Hippocampal formation (tissue), 2 donors: ENCODE results near the gene ABLIM2.
A peak's percentile ranks its signal among the peaks of the same experiment; 100 is the strongest.

ENCODE experiments used
- DNase-seq, 2 donors: peaks; one replicate each; lab custom pipeline; 2025; lab: John Stamatoyannopoulos, UW

Gene ABLIM2

GRCh38 chr4:8028368-8028767 is 130.2 kb downstream of the ABLIM2 start:
- DNase-seq: no peak

DNA sequence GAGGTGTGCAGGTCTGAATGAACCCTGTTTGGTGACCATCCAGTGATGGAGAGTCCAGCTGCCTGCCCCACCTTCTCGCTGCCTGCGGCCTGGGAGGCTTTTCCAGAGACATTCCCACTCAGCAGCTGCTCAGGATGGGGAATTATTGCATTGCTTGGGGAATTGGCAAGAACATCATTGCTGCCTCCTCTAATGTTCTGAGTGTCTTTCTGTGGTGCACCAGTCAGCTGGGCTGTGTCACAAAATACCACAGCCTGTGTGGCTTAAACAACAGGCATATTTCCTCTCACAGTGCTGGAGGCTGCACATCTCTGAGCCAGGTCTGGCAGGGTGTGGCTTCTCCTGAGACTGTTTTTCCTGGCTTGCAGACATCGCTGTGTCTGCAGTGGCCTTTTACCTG is 132.2 kb downstream of the ABLIM2 start:
- peak in 1 of 2 donors; percentile 41 for DNase-seq

DNA sequence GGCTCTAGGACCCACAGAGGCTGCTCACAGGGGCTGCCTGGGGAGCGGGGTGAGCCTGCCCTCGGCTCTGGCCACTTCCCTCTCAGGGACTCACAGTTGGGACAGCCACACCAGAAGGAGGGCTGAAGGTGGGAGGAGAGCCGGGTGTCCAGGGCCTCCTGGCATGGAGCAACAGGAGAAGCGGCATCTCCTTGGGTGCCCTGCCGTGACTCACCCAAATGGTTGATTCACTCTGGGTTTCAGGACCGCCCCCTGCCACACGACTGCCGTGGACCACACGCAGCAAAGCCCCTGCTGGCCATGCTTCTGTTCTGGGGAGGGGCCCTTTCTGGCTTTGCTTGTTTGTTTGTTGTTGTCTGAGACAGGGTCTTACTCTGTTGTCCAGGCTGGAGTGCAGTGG is 132.9 kb downstream of the ABLIM2 start:
- DNase-seq: no peak

DNA sequence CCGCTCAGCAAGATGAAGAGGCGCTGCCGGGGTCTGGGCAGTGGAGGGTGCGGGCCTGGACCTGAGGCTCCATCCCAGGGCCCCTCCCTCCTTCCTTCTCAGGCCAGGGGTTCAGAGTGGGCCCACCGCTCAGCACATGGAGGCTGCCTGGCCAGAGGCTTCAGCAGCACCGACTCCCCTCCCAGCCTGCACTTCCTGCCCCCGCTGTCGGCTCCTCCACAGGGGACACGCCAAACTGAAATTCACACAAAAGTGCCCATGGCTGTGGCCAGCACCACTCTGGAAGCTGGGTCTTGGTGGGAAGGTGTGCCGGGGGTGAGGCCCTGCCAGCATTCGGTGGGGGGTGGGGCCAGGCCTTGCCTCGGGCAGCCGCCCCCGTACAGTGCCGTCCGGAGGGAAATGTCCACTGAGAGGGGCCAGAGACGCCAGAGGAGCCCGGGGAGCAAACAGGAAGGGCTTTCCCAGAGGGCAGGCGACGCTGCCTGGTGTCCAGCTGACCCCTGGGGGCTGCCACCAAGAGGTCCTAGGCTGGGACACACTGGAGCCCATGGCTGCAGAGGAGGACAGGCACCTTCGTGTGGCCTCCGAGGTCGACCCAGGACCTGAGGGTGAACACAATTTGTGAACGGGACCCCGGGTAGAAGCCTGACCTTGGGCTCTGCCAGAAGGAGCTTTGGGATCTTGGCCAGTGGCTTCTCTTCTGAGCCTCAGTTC is 134.4 kb downstream of the ABLIM2 start:
- DNase-seq: no peak

DNA sequence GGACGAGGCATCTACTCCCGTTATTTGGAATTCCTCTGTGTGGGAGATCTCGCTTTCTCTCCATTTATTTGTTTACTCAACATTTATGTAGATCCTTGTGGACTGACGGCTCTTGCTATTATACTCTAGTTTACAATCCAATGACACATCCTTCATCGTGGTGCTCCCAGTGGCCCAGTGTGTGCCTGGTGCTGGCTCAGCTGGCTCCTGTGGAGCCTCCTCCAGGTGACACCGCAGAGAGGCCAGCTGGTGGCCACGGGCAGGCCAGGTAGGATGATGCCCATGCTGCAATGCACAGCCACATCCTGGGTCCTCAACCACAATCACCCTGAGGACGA is 134.9 kb downstream of the ABLIM2 start:
- no peak for DNase-seq

DNA sequence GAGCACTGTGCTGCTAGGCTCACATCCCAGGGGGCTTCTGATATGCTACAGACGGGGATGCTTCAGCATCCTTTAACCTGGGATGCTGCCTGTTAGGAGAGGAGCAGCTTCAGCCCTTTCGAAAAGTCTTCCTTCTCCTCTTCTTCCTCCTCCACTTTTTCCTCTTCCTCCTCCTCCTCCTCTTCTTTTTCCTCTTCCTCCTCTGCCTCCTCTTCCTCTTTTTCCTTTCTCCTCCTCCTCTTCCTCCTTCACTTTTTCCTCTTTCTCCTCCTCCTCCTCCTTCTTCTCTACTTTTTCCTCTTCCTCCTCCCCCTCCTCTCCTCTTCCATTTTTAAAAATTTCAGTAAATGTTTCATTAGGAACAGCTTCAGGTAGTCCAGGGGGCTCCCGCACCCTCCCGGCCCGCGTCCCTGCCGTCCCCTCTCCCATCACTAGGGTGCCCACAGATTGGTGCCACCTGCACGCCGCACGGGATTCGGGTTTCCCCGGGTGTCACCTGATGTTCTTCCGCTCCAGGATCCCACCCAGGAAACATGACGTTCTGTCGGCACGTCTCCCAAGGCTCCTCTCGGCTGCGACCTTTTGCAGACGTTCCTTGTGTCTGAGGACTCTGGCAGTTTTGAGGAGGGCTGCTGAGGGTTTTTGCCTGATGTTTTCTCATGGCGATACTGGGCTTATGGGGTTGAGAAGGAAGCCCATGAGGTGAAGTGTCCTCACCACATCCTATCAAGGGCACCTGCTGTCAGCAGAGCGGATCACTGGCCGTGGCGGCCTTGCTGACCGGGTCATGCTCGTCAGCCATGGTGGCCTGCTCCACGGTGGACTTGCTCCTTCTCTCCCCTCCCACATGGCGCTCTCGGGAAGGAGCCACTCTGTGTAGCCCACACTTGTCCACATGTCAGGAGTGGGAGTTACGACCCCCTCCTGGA is 135.6 kb downstream of the ABLIM2 start:
- DNase-seq: no peak

GRCh38 chr4:8021796-8022195 is 136.8 kb downstream of the ABLIM2 start:
- no peak for DNase-seq

- peak; percentile 45 to 71 for DNase-seq
Observed at GRCh38 chr4:8019396-8020365, 138.9 kb downstream of the ABLIM2 start.

- no peak for DNase-seq
Observed at GRCh38 chr4:8016527-8016926, 142.1 kb downstream of the ABLIM2 start.

DNA sequence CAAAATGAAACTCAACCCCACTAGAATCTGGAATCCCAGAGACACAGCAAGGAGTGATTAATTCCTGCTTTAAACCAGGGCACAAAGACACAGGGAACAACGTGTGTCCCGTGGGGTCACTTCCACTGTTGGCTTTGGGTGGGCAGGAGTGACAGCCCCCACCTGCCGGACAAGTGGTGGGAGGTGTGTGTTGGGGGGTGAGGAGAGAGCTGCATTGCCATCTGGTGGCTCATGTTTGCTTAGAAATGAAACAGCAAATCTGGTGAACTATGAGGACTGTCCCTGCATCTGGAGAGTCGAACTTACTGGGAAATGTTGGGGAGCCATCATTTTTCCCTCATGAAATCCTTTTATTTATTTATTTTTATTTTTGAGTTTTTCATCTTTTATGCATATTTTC is 143.1 kb downstream of the ABLIM2 start:
- peak; percentile 4 to 21 for DNase-seq

DNA sequence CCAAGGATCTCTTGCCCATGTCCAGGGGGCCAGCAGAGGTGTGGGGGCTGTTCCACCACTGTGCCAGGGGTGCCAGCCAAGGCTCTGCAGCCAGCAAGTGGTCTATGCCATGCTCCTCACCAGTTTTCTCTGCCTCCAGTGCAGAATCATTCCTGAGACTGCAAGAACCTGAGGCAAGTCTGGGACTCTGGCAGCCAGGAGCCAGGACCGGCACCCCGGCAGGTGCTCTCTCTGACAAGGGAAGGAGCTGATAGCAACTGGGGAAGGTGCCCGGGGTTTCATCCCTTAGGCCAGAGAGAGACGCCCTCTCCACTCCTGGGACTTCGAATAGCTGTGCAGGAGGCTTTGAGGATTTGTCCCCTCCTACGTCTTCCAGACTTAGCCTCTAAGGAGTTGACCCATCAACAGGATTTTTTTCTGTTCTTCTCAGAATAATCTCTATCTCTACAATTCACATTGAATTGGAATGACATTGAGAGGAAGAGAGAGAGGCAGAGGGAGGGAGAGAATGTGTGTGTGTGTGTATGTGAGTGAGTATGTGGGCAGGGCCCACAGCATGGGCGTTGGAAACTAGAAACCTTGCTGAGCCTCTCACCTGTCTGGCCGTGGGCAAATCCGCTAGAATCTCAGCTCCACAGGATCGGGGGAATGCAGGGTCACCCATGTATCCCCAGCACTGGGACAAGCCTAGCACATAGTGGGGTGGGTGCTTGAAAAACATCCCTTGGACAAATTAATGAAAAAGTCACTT is 144.5 kb downstream of the ABLIM2 start:
- no peak for DNase-seq

DNA sequence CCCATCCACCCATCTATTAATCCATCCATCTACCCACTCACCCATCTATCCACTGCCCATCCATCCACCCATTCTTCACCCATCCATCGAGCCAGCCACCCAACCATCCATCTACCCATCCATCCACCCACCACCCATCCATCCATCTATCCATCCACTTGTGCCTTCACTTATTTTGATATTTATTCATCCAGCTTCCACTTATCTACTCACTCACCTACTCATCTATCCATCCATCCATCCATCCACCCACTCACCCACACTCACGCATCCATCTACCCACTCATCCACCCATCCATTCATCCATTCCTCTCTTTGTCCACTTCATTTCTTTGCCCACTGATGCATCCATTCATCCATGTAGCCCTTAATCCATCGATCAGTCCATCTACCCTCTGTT is 146.1 kb downstream of the ABLIM2 start:
- DNase-seq: no peak

DNA sequence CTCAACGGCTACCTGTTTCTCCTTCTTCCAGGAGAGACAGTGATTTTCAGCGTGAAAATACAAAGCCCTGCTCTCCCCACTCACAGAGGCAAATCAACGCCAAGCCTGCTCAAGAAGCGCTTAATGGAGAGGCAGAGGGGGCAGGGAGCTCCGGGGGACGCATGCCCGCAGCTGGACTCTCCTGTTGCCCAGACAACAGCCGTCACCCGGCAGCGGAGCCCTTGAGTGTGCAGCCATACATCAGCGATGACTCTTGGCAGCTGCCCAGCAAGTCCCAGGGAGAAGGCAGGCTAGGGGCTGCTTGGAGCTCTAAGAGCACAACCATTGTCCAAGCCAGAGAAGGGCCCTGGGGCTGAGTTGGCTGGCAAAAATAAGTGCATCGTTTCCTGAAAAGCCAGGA is 148.0 kb downstream of the ABLIM2 start:
- peak; percentile 58 to 80 for DNase-seq

- DNase-seq: no peak
Observed at GRCh38 chr4:8009710-8010511, 148.7 kb downstream of the ABLIM2 start.

- no peak for DNase-seq
Observed at GRCh38 chr4:8009097-8009496, 149.5 kb downstream of the ABLIM2 start.

GRCh38 chr4:8008391-8008790 is 150.2 kb downstream of the ABLIM2 start:
- no peak for DNase-seq

DNA sequence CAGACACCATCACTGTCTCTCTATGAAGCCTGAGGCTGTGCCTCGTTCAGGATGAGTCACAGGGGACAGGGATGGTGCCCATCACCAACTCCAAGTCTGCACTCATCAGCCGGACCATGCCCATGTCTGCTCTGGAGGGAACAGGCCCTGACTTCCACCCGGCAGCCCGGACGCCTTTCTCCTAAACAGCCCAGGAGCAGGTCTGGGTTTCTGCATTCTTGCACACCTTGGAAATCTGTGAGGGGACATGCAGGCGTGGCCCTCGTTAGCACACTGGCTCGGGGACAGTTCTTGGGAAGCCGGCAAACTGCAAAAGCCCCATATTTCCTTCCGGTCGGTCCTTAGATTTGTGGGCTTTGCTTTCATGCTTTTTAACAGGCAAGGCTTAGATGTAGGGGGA is 151.0 kb downstream of the ABLIM2 start:
- DNase-seq: no peak

DNA sequence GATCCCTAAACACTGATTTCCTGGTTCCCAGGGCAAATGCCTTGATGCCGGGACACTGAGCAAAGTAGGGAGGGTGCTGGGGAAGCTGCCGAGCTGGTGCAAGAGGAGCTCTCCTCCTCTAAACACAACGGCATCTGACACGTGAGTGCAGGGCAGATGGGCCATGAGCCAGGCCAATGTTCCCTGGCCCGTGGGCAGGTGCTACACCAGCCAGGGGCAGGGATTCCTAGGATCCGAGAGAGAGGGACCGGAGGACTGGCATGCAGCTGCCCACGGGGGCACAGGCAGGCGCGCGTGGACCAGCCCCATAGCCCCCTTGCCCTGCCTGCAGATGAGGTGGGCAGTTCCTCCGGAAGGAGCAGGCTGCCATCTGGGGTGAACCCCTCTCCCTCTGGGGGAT is 152.1 kb downstream of the ABLIM2 start:
- no peak for DNase-seq

- DNase-seq: no peak
Observed at GRCh38 chr4:8005814-8006215, 152.8 kb downstream of the ABLIM2 start.

GRCh38 chr4:8005033-8005808 is 153.4 kb downstream of the ABLIM2 start:
- DNase-seq: no peak
